OCI-LY3 (cell line): Measurements from ENCODE around the gene FATE1.

Experiments
- CTCF ChIP-seq: fragments of 200-600, 300-600 bp; sonication (generic); IDR thresholded peaks from 2 replicates; pipeline ENCODE4 v1.5.1; 2014; ENCODE audit warnings: antibody characterized with exemption, low read length, low read depth
- EZH2phosphoT487 ChIP-seq: fragments of 200-600 bp; shearing (Covaris generic); IDR thresholded peaks from 2 replicates; pipeline ENCODE4 v1.6.1; 2018; ENCODE audit warnings: antibody characterized with exemption, mixed run types, low read depth

GRCh38 chrX:151736685-151737084, 20.9 kb downstream of the FATE1 start:
- TF ChIP-seq CTCF (no peak), EZH2phosphoT487 (no peak)
